NOMO-1 treated with dmso at 0.1 percent for 144 hours (cell line): ENCODE data around the gene P2RY1.
A peak's percentile ranks its signal among the peaks of the same experiment; 100 is the strongest.

Source experiments
- DNase-seq: peaks from one replicate; lab custom pipeline; 2025; ENCODE audit not compliant: unreplicated experiment; lab: John Stamatoyannopoulos, UW

Gene P2RY1, protein sequence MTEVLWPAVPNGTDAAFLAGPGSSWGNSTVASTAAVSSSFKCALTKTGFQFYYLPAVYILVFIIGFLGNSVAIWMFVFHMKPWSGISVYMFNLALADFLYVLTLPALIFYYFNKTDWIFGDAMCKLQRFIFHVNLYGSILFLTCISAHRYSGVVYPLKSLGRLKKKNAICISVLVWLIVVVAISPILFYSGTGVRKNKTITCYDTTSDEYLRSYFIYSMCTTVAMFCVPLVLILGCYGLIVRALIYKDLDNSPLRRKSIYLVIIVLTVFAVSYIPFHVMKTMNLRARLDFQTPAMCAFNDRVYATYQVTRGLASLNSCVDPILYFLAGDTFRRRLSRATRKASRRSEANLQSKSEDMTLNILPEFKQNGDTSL

DNA sequence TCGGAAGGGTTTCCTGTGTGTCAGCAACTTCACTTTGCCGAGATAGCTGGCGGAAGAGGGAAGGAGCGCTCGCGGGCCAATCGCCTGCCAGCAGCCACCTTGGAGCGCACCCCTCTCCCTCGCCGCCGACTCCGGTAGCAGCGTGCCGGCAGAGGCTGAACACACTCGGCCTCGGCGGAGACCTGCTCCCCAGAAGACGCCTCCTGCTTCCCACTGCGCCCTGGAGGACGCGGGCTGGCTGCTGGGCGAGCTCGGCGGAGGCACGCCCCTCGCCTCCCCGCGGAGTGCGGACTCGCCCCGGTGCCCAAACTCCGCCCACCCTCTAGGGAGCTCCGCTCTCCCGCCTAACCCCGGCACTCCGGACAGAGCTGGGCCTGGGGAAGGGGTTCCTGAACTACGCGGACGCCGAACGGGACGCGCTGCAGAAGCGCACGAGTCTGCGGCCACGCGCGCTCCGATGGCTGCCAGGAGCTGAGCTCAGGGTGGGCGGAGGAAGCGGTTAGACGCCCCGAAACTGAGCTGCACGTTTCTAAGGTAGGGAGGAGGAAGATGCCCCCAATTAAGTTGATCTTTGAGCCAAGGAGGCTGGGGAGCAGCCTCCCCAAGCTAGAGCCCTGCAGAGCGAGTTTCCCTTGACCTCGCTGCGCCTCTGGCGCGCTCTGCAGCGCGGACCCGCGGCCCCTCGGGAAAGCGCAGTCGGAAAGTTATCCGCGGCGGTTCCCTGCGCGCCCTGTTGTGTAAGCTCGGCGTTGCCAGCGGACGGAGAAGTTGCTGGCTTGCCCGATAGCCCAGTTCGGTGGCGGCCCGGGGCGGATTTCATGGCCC, at the start of gene P2RY1:
P2RY1 (plus strand) TSS at position 356 of the 825 bp plus-strand sequence. CDS start 652 bp downstream, outside the sequence.
- DNase-seq: peak; percentile 93

DNA sequence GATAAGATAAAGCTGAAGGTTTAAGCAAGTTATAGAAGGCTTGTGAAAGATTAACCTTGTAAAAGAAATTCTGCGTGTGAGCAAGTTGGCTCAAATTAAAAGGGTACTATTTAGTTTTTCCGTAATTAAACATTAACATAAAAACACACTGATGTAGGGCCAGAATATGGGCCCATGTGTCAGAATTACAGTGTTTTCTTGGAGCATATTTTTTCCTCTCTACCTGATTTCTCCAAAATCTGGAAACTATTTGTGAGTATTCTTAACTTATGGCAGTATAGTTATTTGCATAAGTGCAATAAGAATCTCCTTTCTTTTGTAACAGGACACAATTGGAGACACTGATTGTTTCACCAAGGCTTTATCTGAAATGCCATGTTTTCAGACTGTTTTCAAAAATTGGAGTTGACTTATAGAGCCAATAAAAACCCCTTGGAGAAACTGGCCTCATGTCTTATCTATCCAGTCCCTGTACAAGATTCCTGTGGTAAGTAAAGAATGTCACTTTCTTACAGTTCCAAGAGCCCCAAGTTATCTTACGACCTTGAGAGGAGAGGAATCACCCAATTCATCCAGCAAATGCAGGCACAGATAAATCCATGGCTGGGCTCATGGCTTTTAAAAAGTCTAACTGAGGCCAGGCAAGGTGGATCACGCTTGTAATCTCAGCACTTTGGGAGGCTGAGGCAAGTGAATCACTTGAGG, 47.8 kb upstream of the P2RY1 start:
- no peak for DNase-seq

DNA sequence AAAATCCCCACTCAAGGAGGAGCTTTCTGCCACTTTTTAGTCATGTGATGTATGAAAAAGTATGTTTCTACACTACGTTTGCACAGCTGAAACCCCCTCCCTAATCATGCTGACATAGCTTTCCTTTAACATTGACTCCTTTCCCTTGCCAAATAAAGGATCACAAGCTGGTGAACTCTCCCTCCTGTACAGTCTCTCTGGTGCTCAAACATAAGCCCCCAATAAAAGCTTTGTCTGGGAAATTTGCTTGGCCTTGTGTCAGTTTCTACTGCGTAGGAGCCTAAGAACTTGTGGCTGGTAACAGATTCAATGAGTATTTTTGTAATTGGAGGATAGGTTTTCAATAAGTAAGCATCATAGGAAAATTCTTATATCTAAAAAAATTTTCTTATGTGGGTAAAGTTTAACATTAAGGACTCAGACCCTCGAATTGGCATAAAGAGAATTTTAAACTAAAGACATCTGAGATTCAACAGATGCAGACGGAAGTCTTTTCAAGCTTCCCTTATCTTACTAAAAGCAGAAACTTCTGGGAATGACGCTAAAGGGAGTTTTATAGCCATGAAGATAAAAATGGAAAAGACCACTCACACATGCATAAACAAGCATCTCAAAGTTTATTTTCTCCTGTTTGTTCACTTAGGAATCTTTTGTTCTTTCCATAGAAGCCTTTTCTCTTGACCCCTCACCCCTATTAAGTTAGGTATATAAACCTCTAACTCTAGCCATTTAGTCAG, 44.1 kb upstream of the P2RY1 start:
- DNase-seq: no peak

DNA sequence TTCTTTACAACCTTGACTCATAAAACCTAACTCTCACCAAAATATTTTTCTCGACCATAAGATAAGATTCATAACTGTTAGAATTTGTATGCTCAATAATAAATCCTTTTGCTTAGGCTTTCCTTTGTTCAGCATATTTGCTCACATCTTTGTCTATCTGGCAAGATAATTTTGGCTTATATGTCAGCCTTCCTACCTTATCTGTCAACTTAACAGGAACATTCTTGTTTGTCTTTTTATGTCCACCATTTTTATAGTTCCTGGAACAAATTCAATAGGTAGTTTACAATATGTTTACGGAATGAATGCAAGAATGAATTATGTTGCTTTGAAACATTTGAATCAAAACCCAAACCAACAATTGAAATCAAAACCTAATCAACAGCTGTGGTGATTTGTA, 41.0 kb upstream of the P2RY1 start:
- DNase-seq: no peak

DNA sequence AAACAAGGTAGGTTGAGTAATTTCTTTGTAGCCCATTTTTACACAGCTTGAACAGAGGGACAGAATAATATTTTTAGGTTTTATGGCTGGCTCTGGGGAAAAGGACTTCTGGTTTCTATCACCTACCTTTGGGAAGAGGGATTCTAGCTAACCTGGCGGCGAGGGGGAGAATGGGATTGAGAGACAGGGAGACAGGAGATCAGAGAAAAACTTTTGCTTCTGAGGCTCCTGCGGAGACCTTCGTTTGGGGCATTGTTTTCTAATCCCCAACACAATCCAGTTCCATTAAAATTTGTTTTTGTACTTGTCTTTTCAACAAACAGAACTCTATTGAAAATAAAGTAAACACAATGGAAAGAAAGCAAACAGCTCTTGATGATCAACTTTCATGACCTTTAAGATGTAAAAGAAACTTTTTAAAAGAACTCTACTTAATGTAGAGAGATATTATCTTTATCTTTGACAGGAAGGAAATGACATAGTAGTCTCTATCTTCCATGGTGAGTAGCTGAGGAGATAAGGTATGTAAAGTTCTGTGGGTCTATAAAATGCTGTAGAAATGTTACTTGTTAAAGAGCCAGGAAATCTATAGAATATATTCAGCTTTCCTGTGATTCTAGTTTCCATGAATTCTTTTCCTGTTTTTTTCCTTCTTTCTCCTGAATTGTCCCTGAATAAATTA, 37.0 kb upstream of the P2RY1 start:
- no peak for DNase-seq

DNA sequence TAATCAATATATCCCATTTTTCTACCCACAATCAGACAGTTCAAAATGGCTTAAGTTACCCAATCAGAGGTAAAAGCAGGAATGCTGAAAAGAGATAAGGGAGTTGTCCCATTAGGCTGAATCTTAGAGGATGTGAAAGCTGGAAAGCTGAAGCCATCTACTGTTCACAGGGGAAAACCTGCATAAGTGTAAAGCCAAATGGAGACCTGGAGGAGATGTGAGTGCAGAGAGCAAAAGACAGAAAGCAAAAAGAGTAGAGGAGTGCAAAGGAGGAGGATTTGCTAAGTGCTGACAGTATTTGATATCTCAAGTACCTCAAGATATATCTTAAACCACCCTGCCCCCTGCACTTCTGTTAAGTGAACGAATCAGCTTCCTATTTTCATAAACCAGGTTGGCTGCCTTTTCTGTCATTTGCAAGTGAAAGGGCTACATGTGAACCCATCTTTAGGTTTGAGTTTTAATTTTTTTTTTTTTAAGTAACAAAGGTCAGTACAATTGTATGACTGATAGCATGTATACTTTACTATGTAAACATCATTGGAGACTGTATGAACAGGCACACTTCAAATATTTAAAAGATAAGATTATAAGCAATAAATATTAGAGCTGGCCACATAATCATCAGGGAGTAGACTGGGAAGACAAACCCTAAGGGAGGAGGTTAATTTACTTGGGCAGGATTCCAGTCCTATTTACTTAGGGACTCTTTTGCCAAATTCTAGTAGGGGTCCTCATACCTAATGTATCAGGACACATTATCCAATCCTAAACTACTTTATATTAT, 22.8 kb upstream of the P2RY1 start:
- DNase-seq: no peak

DNA sequence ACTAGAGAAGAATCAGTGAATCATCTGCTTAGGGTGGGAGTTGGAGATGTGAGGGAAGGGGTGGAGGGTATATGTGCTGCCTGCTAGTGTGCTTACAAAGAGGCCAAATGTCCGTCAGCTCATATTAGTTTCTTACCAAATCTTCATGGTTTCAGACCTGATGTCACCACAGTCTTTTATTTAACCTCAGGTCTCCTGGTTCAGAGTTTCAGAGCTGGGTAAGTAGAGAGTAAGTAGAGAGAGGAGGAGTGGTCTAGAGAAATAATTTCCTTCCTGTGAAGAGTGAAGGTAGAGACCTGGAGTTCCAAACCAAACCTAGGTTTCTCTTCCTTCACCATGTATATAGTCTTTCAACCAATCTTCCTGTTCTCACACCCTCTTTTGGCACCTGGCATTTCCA, 17.5 kb upstream of the P2RY1 start:
- DNase-seq: no peak

DNA sequence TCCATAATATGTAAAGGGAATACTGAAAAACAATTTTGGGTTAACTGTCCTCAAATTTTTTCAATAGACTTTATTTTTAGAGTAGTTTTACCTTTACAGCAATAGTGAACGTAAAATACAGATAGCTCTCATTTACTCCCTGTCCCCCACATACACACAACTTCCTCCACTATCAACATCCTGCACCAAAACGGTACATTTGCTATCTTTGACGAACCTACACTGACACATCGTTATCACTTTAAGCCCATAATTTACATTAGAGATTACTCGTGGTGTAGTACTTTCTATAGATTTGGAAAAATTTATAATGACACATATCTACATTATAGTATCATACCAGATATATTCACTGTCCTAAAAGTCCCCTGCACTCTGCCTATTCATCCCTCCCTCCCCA, 16.9 kb upstream of the P2RY1 start:
- no peak for DNase-seq

DNA sequence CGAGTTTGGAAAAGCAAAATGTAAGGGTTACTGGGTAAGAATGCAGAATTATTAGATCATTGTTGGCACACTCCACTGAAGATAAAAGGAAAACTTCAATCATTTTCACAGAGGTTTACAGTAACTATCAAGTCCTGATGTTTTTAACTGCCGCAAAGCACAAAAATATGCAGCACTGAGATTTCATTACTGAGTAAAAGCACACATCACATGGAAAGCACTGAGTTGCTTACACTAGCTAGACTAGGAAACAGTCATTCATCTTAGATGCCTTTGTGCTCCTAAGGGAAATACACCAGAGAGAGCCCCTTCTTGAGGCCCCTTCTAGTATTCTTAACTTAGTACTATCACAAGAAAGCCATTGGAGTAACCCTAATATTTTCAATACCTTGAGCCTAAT, 11.8 kb upstream of the P2RY1 start:
- no peak for DNase-seq

DNA sequence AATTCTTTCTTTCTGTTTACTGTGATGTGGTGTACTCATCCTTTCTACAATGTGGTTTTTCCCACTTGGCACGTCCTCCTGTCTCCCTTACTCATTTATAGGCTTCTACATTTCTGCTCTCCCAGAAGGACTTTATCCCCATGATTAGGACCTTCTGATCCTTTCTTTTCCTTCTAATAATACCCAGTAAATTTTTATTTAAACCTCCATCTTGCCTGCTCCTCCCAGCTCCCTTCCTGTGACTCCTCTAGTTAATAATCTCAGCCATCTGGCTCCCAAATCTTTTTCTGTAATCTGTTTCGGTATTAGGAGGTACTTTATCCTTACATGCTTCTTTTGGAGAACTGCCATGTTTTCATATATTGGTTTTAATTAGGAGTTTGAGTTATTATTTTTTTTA, 11.2 kb upstream of the P2RY1 start:
- no peak for DNase-seq

DNA sequence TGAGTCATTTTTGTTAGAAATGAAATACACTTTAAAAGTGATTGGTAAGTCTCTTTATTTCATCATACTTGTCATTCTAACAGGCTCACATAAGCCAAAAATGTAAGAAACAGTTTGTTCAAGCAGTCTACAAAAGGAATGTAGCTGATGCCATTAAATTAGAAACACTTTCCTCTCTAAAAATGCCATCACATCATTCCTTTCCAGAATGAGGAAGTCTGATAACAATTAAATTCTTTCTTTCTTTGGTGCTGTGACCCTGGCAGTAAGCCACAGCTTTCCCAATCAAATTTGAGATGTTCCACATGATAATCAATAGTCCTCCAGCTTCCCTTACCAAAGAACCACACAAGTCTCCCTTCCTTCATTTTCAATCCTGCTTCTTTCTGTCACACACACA, 9.4 kb upstream of the P2RY1 start:
- DNase-seq: no peak

DNA sequence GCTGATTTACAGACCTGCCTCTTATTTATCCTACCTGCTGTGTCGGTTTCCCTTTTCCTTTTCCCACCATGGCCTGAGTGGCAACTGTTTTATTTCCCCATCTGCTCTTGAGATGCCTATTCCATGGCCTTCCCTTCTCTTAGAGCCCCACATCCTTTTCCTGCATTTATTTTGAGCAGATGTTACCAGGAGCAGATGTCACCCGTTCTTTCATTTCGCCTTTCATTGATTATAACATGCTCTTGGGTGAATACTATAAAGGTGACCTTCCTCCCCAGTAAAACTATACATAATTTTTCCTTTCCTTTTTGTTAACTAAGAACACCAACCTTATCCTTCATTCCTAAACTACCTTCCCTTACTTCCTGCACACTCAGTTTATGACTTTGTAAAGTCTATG, 8.5 kb upstream of the P2RY1 start:
- no peak for DNase-seq

DNA sequence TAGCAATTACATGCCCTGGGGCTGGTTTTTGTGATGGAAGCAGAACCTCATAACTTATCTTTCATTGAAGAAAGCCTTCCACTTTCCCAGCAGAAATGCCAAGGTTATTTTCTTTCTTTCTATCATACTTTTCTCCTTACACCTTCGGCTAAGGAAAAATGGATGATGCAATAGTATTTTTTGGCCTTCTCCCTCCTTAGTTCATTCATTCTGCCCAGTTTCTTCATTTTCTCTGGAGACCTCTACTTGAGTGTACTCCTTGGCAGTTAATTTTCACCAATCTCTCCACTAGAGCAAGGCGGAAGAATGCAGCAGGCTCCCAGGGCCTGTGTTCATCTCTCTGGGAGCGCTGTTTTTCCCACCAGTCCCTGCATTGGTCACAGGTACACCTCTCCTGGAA, 7.6 kb upstream of the P2RY1 start:
- DNase-seq: no peak

DNA sequence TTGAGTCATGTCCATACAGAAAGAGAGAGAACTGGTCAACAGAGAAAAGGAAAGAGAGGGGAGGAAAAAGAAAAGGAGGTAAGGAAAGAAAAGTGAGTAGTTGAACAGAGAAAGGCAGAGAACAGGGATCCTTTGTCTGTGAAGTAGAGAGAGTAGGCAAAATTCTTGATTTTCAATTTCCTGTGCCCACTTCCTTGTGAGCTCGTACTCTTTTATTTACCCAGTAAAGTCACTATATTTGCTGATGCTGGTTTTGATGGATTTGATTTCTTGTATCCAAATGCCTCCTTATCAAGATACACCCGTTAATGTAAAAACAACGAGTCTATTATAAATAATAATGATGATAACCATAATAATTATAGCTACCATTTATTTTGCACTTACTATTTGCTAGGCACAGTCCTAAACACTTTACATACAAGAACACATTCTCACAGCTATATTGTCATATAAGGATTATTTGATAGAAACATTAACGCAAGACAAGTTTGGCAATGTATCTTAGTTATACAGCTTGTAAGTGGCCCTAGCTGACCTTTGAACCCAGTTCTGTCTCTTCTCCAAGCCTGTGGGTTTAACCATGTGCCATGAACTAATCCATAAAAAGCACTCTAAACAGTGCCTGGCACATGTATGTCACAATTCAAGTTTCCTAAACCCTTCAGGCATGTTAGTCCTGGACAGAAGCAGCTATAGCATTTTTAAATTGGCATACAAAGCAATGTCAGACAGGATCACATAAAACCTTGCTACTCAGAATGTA, 6.7 kb upstream of the P2RY1 start:
- DNase-seq: no peak

DNA sequence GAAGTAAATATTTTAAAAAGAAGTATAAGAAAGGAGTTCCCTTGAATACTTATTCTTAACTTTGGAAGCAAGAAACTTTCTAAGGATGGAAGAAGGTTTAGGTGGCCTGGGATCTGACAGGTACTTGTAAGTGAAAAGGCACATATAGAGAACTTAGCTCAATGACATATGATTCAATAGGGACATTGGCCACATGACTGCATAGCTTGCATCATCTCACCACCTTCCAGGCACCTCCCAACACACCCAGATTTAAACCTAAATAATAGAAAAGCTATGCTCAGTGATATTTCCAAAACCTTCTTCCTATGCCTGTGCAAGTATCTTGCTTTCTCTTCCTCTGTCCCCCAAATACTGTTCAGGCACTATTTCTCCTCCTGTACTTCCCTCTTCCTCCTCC, 4.7 kb upstream of the P2RY1 start:
- DNase-seq: no peak

DNA sequence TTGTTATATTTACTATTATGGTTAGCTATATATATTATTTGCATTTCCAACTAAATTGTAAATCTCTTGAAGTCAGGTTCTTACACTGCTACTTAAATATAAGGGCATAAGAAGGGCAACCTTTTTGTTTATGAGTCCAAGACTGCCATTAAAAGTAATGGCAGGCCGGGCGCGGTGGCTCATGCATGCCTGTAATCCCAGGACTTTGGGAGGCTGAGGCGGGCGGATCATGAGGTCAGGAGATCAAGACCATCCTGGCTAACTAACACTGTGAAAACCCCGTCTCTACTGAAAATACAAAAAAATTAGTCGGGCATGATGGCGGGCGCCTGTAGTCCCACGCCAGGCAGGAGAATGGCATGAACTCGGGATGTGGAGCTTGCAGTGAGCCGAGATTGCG, 2.9 kb upstream of the P2RY1 start:
- DNase-seq: no peak

DNA sequence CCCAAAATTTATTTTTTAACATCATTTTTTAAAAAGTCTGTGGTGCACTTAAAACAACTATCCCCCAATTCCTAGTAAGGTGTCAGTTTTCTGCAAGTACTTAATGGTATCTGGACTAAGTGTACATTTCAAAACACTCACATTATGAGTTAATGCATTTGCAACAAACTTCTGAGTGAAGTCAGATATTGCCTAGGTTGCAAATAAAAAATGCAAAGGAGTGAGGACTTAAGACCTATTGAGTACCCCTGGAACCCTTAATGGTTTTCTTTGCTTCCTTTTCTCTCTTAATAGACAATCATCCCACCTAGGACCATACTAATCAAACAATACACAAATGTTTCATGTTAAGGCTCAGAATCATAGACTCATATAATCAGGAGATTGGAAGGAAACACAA, 1.8 kb upstream of the P2RY1 start:
- DNase-seq: no peak

DNA sequence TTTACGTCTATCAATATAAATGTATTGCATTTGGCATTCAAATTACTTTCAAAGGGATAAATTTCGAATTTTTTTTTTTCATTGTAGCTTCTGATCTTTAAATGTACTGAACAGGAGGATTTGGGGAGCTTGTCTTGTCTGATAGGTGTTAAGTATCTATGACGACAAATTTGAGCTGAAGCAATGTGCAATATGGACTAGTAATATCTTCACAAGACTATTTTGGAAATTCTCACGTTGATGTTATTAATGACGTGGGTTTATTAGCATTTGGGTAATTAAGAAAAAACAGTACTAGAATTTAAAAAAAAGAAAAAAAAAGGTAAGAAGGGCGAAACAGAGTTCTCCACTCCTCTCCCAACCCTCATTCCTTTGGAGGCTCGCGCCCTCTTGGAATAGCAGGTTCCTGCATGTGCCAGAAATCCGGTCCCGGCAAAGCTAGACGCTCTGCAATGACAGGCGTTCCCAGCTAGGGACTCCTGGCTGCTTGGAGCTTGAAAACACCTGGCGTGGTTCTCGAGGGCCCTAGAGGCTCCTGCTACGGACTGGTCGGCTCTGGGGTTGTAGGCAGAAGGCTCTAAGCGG, 648 bp upstream of the P2RY1 start:
- no peak for DNase-seq
